Testis (tissue), 3 donors: ENCODE measurements around the gene CDK15. TPM values are rescaled to one million over a fixed set of nuclear protein-coding genes. Genes with fewer than 3 reads are reported as not detected.
A peak's percentile ranks its signal among the peaks of the same experiment; 100 is the strongest.

Source experiments
- DNase-seq: peaks from one replicate; pipeline ENCODE4 v3.0.0-alpha.2; 2019
- H3K27ac ChIP-seq, 2 donors: fragments of 200-600 bp; sonication (generic); one replicate each; pipeline ENCODE4 v1.5.1; 2019
- H3K27me3 ChIP-seq: fragments of 200-600 bp; sonication (generic); one replicate; pipeline ENCODE4 v1.5.1; 2019
- H3K36me3 ChIP-seq: fragments of 200-600 bp; sonication (generic); one replicate; pipeline ENCODE4 v1.5.1; 2017; ENCODE audit warnings: low read depth; ENCODE audit errors: missing control alignments
- H3K4me1 ChIP-seq: fragments of 200-600 bp; sonication (generic); one replicate; pipeline ENCODE4 v1.5.1; 2019
- H3K4me3 ChIP-seq, 2 donors: fragments of 200-600 bp; sonication (generic); one replicate each; pipeline ENCODE4 v1.5.1; 2017 to 2019
- H3K9me3 ChIP-seq: fragments of 200-600 bp; sonication (generic); one replicate; pipeline ENCODE4 v1.5.1; 2017
- POLR2A ChIP-seq: fragments of 450-650 bp; IDR thresholded peaks from one replicate; pipeline ENCODE4 v1.6.1; 2017; ENCODE audit warnings: antibody characterized with exemption, mild to moderate bottlenecking, moderate library complexity
- WGBS, 2 donors: methylation state at CpG; one replicate each; pipeline ENCODE4 v1.1.5; 2018; 5-methylcytosine and 5-hydroxymethylcytosine counted together
- intact Hi-C: fragments of 100-400 bp; cut with DNase I; formaldehyde crosslinking; loops from one replicate; pipeline ENCODE4 v1.15.1; 2023; ENCODE audit warnings: low total_unique reads
- polyA plus RNA-seq: library from polyadenylated mRNA; stranded (reverse); fragments of 350-450 nt; fragmentation: Illumina TruSeq; extraction: RNeasy Lipid Tissue Mini Kit (QIAGEN cat#74804); gene quantifications from one replicate; pipeline ENCODE4 v1.2.3, GENCODE V29; 2014; ENCODE audit warnings: low read depth, low replicate concordance; ENCODE audit not compliant: insufficient read depth
- total RNA-seq, 2 donors: library from RNA; depleted of rRNA; stranded (reverse); fragments of >200 nt; gene quantifications; one replicate each; pipeline ENCODE4 v1.2.3, GENCODE V29; 2016
- TF ChIP-seq, protein P1 (sequence below), 3 experiments: fragments of 450-650 bp in 2 of 3; fragments of 200-600 bp in 1 of 3; sonication (generic) in 1 of 3; IDR thresholded peaks; one replicate each; pipeline ENCODE4 v1.5.1; 2016 to 2019; ENCODE audit warnings: antibody characterized with exemption in 3 of 3, mild to moderate bottlenecking in 2 of 3, moderate library complexity in 1 of 3

Gene CDK15
- total and polyA plus RNA-seq, 3 donors from 2014 or later = 1.8 to 6.3 (median 5.6) TPM

- no peaks in the 10 kb centered on the region for H3K27me3 ChIP-seq
- H3K9me3 ChIP-seq = no peaks in the 10 kb centered on the region
- TF ChIP-seq, protein P1, sequence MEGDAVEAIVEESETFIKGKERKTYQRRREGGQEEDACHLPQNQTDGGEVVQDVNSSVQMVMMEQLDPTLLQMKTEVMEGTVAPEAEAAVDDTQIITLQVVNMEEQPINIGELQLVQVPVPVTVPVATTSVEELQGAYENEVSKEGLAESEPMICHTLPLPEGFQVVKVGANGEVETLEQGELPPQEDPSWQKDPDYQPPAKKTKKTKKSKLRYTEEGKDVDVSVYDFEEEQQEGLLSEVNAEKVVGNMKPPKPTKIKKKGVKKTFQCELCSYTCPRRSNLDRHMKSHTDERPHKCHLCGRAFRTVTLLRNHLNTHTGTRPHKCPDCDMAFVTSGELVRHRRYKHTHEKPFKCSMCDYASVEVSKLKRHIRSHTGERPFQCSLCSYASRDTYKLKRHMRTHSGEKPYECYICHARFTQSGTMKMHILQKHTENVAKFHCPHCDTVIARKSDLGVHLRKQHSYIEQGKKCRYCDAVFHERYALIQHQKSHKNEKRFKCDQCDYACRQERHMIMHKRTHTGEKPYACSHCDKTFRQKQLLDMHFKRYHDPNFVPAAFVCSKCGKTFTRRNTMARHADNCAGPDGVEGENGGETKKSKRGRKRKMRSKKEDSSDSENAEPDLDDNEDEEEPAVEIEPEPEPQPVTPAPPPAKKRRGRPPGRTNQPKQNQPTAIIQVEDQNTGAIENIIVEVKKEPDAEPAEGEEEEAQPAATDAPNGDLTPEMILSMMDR (IDR thresholded peaks at IDR 0.05) = no peak
- TF ChIP-seq POLR2A = no peak
- H3K27ac ChIP-seq = no peak overlapping the region
- H3K4me3 ChIP-seq = no peak overlapping the region
- H3K4me1 ChIP-seq = no peaks in the 10 kb centered on the region
- 32 to 40% methylated on average over 16 of the region's 16 CpGs for WGBS, 2 donors
- intact Hi-C loops = no loop called here
- DNase-seq = no peak
- H3K36me3 ChIP-seq = no peaks in the 10 kb centered on the region
Measured at GRCh38 chr2:201858281-201859184, 52.2 kb downstream of the CDK15 start.

DNA sequence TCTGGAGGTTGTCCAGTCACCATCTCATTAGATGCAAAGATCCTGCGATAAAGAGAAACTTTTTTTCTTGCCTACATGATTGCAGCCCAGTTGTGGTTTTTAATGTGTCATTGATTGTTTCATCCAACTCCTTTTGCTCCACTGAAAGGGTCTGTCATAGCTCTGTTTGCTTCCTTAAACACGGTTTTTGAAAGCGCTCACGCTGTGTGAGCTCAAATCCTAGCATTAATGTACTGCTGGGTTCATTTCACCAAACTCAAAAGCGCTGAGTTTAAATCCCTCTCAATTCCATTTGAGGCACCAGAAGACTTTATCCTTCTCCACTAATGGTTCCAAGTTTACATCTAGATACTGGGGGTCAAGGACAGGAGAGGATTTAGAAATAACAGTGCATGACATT is 53.6 kb downstream of the CDK15 start:
- Histone ChIP-seq H3K27ac (no peak overlapping the region), H3K9me3 (no peaks in the 10 kb centered on the region), H3K36me3 (no peaks in the 10 kb centered on the region), H3K4me1 (no peaks in the 10 kb centered on the region), H3K27me3 (no peaks in the 10 kb centered on the region), H3K4me3 (no peak overlapping the region)
- DNase-seq = no peak
- TF ChIP-seq, protein P1 (IDR thresholded peaks at IDR 0.05) = no peak
- TF ChIP-seq POLR2A = no peak
- intact Hi-C loops = loop anchor here (10.0 kb wide), 1 partner anchor 315 kb away; no protein-coding TSS in a partner anchor
- 83 to 90% methylated on average over 5 of the region's 5 CpGs for WGBS, 2 donors

- Histone ChIP-seq H3K27ac (no peak overlapping the region), H3K27me3 (no peaks in the 10 kb centered on the region), H3K4me3 (no peak overlapping the region), H3K9me3 (no peaks in the 10 kb centered on the region), H3K36me3 (no peaks in the 10 kb centered on the region), H3K4me1 (no peaks in the 10 kb centered on the region)
- no peak for TF ChIP-seq POLR2A
- TF ChIP-seq, protein P1 (IDR thresholded peaks at IDR 0.05) = peak; percentile 64 to 86 (median 79)
- WGBS, 2 donors = 19 to 34% methylated on average over 5 of the region's 5 CpGs
- intact Hi-C loops = loop anchor here (10.0 kb wide), 1 partner anchor 314 kb away; no protein-coding TSS in a partner anchor
- peak; percentile 68 for DNase-seq
Measured at GRCh38 chr2:201860636-201861066, 54.3 kb downstream of the CDK15 start.

DNA sequence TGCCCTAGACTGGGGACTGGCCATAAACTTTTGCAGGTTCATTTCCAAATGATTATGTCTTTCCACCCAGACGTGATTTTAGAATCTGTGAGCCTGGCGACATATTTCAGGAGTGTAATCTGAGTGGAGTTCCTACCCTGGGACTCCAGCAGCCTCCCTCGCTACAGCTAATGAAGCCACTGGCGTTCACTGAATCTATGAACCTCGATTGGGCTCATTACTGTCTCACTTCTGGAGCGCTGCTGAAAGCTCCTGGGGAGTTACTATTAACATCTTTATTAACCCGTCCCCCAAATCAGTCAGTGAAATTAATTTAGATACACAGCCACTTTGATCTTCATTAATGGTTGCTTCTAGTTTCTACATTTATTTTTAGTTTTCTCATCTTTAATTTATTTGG is 56.5 kb downstream of the CDK15 start:
- H3K4me1 ChIP-seq = no peaks in the 10 kb centered on the region
- H3K27ac ChIP-seq = no peak overlapping the region
- DNase-seq = no peak
- no peak for TF ChIP-seq POLR2A
- TF ChIP-seq, protein P1 (IDR thresholded peaks at IDR 0.05) = no peak
- no peaks in the 10 kb centered on the region for H3K27me3 ChIP-seq
- 92 to 94% methylated on average over 7 of the region's 7 CpGs for WGBS, 2 donors
- H3K4me3 ChIP-seq = no peak overlapping the region
- H3K9me3 ChIP-seq = no peaks in the 10 kb centered on the region
- no peaks in the 10 kb centered on the region for H3K36me3 ChIP-seq
- intact Hi-C loops = loop anchor here (10.0 kb wide), 1 partner anchor 312 kb away; no protein-coding TSS in a partner anchor
